ENCODE results near the gene USP16.

GRCh38 chr21:29092102-29092959 is 67.9 kb downstream of the USP16 start:
- TF ChIP-seq CTCF (IDR thresholded peaks at IDR 0.05): no peak
- no peak for TF ChIP-seq POLR2A (IDR thresholded peaks at IDR 0.05)
- no peak for TF ChIP-seq POLR2AphosphoS5 (IDR thresholded peaks at IDR 0.05)
- TF ChIP-seq EP300 (IDR thresholded peaks at IDR 0.05): no peak
